SH-SY5Y (cell line): Measurements from ENCODE around the gene VMP1.

Experiments used
- GATA2 ChIP-seq: IDR thresholded peaks from 2 replicates; pipeline ENCODE4 v1.6.1; 2011; ENCODE audit warnings: mild to moderate bottlenecking, low read depth, low read length
- GATA3 ChIP-seq: IDR thresholded peaks from 2 replicates; pipeline ENCODE4 v1.6.1; 2011; ENCODE audit warnings: low read depth, mild to moderate bottlenecking, low read length, moderate library complexity

DNA sequence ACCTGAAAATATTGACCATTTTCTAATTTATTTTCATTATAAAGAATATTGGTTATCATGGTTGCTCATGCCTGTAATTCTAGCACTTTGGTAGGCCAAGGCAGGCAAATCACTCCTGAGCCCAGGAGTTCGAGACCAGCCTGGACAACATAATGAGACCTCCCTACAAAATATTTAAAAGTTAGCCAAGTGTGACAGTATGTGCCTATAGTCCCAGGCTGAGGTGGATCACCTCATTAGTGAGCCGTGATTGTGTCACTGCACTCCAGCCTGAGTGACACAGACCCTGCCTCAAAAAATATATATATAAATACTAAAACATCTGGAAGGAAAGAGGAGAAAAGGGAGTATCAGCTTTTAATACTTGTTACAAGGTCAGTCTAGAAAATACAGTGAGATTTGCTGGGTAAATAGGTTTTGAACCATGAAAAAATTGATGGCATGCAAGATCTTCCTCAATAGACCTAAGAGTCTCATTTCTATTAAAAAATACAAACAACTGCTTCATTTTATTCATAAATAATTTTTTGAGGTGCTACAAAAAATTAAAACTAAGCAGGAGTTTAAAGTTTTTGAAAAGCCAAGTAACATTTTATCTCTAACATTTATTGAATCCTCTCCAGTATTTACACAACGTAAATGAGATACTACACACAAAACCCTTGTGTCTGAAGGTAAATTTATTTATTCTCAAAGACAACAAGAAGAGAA lies 137.6 kb downstream of the VMP1 start:
- no peak for TF ChIP-seq GATA2
- no peak for TF ChIP-seq GATA3
